IPS-NIHi7 (cell line): ENCODE results near the gene FLNB.

Source experiments
- DNase-seq: peaks from one replicate; pipeline ENCODE4 v3.0.0; 2012; ENCODE audit warnings: mixed read lengths; ENCODE audit errors: extremely low spot score

The FLNB gene

GRCh38 chr3:58164199-58164879 lies 156.1 kb downstream of the FLNB start:
- no peak for DNase-seq

- DNase-seq: no peak
These were observed 156.9 kb downstream of the FLNB start for GRCh38 chr3:58164906-58165821.

GRCh38 chr3:58167431-58168351 lies 159.5 kb downstream of the FLNB start:
- DNase-seq: peak; percentile 88

DNA sequence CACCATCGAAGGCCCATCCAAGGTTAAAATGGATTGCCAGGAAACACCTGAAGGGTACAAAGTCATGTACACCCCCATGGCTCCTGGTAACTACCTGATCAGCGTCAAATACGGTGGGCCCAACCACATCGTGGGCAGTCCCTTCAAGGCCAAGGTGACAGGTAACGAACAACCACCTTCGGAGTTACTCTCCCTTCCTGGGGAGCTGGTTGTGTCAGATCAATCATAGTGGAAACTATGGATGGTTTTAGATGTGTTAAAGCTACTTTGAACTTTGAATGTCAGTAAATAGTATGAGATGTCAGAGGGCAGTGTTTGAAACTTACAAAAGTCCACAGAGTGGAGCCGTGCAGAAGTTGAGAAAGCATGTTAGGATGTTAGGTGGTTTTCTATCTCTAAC lies 160.3 kb downstream of the FLNB start:
- DNase-seq: no peak

DNA sequence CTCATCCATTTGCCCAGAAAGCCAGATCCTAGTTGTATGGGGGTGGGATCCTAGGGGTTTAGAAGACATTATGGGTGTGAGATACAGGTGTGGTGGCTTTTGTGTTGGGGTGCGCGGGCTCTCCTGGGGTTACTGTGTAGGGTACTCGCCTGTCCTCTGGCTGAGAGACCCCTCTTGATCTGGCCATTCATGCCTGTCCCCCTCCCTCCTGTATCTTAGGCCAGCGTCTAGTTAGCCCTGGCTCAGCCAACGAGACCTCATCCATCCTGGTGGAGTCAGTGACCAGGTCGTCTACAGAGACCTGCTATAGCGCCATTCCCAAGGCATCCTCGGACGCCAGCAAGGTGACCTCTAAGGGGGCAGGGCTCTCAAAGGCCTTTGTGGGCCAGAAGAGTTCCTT lies 161.1 kb downstream of the FLNB start:
- no peak for DNase-seq

DNA sequence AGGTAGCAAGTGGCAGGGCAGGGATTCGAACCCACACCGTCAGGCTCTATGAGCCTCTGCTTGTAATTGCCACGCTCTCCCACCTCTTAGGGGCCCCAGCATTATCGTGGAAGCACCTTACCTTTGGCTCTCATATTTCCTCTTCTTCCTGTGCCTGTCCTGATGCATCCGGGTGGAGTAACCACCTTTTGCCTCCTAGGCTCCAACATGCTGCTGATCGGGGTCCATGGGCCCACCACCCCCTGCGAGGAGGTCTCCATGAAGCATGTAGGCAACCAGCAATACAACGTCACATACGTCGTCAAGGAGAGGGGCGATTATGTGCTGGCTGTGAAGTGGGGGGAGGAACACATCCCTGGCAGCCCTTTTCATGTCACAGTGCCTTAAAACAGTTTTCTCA lies 162.2 kb downstream of the FLNB start:
- no peak for DNase-seq

DNA sequence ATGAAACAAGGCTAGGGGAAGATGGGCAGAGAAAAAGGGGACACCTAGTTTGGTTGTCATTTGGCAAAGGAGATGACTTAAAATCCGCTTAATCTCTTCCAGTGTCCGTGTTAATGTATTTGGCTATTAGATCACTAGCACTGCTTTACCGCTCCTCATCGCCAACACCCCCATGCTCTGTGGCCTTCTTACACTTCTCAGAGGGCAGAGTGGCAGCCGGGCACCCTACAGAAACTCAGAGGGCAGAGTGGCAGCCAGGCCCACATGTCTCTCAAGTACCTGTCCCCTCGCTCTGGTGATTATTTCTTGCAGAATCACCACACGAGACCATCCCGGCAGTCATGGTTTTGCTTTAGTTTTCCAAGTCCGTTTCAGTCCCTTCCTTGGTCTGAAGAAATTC lies 162.9 kb downstream of the FLNB start:
- DNase-seq: no peak

GRCh38 chr3:58173029-58173668 lies 164.9 kb downstream of the FLNB start:
- no peak for DNase-seq

GRCh38 chr3:58173669-58174398 lies 165.6 kb downstream of the FLNB start:
- peak; percentile 67 for DNase-seq

DNA sequence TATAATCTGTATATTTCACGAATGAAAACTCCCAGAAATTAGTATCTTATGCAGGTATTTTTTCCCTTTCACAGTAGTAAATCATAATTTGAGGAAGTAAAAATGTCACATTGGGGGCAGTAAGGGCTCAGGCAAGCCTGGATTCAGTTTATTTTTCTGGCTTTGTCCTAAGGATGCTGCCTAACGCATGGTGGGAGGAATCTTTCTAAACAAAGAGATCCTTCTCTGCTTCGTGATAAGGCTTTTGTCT lies 166.9 kb downstream of the FLNB start:
- DNase-seq: no peak

GRCh38 chr3:58175437-58176184 lies 167.4 kb downstream of the FLNB start:
- no peak for DNase-seq

DNA sequence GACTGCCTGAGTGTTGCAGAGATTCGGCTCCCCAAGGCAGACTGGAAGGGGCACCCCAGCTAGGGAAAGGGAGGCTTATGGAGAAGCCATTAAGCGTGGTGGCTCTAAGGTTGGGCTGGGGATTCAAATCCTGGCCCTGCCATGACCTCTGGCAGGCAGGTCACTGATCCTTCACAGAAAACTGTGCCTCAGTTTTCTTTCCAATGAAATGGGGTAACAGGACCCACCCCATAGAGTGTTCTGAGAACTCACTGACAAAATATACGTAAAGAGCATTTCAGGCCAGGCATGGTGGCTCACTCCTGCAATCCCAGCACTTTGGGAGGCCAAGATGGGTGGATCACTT lies 167.9 kb downstream of the FLNB start:
- no peak for DNase-seq

DNA sequence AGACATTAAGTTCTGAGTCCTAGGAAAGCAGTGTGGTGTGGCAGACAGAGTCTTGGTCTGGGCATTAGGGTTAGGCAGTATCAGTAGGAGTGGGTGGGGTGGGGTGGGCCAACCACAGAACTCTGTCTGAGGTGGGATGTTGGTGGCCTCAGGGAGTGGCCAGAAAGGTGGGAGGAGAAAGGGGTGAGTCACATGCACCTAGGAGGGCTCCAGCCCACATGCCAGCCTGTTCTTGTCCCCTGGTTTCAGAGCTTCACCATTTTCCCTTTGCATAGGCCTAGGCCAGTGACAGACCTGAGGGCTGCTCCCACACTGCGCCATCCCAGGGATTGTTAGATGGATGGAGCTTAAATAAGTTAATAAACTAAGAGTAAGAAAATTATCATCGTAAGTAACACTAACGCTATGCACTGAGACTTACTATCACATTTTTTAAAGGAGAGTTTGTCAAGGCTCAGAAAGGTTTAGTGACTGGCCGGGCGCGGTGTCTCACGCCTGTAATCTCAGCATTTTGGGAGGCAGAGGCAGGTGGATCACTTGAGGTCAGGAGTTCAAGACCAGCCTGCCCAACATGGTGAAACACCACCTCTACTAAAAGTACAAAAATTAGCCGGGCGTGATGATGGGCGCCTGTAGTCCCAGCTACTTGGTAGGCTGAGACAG lies 168.7 kb downstream of the FLNB start:
- DNase-seq: no peak

DNA sequence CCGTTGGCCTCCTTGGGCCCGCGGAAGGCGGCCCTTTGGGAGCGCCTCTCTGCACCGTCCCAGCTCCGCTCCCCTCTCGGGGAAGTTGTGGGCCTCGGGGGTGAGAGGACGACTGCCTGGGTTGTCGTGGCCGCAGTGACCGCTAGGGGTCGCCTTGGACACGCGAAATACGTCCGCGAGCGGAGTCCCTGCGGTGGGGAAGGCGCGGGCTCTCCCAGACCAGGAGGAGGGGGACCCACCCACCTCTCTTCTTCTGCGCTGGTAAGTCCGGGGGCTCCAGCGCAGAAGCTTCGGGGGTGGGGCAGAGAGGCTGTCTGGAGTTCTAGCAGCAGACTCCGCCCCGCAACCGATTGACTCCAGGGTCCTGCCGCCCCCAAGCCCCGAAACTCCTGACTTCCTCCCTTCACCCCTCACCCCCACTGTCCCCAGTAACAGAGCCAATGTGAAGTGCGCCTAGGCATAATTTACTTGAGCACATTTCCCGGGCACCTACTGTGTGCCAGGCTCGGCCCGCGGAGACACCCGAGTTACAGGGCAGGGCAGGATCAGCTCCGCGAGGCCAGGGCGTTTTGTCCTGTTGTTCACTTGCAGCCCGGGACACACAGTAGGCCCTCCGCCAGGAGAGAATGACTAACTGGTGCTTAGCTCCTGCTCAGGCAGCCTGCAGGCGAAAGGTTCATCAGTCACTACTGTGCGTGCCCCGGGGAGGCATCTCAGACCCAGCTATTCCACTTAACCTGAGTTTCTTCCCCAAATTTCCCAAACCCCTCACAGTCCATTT lies 169.7 kb downstream of the FLNB start:
- peak; percentile 88 for DNase-seq

- no peak for DNase-seq
These were observed 170.5 kb downstream of the FLNB start for GRCh38 chr3:58178528-58179234.

DNA sequence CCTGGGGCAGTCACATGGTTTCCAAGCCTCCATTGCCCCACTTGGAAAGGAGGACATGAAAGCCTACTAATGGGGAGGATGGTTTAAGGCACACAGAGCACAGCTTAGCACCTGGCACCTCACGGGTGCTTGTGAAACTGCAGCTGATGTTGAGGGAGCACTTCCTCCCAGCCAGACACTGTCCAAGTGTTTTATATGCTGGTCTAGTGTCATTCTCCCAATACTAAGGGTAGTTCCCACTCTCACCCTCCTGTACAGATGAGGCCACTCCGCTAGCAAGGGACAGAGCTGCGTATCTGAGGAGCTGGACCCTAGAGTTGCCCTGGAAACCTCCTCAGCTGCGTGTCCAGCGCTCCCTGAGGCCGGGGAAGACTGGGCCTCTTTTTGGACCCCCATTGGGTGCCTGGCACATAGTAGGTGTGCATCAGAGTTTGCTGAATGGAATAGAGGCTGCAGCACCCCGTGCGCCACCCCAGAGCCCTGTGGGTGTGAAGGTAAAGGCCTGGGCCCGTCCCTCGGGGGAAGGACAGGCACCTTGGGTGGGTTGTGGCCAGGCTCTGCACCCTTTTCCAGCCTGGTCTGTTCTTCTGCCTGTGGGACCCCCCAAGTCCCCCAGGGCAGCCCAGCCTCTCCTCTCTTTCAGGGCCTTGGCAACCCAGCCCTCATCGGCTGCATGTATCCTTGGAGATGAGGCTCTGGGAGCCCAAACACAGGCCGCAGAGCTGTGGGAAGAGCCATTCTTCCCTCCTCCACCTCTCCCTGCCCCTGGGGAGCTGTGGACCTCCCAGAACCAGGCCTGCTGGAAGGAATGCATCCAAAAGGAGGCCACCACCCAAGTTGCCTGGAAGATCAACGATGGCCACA lies 171.2 kb downstream of the FLNB start:
- DNase-seq: no peak

- no peak for DNase-seq
These were observed 172.1 kb downstream of the FLNB start for GRCh38 chr3:58180099-58180880.
